ENCODE data around the gene TMEM213. TPM values are rescaled to one million over a fixed set of nuclear protein-coding genes. Genes with fewer than 3 reads are reported as not detected.
"Not testable (repeated sequence)": the region's sequence is repeated elsewhere in the genome, so short reads cannot be mapped to it uniquely, and the experiment has no call there.

Gene TMEM213
- polyA plus RNA-seq, 1 donor from 2014 or later = not detected

DNA sequence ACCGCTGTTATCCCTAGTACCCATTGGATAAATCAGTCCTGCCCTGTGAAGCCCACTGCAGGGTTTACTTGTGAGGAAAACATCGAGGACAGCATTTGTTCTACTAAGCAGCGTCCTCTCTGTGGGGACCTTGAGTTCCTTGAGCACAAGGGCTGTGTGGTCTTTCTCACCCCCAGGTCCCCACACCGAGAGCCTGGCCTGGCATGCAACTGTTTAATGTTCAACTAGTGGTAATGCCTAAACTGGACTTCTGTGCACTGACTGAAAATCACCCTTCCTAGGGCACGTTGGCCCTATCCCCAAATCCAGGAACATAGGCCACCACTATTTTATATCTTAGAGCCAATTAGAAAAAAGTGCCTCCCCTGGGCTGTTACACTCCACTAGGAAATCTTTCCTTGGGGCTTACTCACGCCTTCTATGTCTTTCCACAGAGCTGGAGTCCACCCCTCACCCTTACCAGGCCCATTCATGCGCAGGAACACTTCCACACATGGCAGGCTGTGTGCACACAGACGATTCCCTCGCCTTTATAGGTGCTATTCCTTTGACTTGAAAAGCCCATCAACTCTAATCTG, 1.7 kb upstream of the TMEM213 start:
- Histone ChIP-seq H3K27me3 (ENCODE audit: insufficient read depth, low read depth, low read length) (no peaks in the 10 kb centered on the region), H3K79me2 (replicated peaks; ENCODE audit: insufficient read depth, low read length) (no peaks in the 10 kb centered on the region), H2AFZ (ENCODE audit: low read depth, low read length) (no peak overlapping the region), H3K36me3 (ENCODE audit: insufficient read depth, low read length) (no peaks in the 10 kb centered on the region), H3K4me2 (ENCODE audit: low read length) (no peak overlapping the region), H3K27ac (ENCODE audit: low read length) (no peak overlapping the region), H3K9ac (ENCODE audit: low read length) (no peak overlapping the region), H3F3A (ENCODE audit: insufficient read depth, low read length, poor library complexity, severe bottlenecking) (no peaks in the 10 kb centered on the region), H4K20me1 (ENCODE audit: insufficient read depth) (no peaks in the 10 kb centered on the region), H3K9me3 (ENCODE audit: low read length) (no peaks in the 10 kb centered on the region), H3K4me3 (ENCODE audit: low read length) (no peak overlapping the region), H3K9me2 (ENCODE audit: insufficient read depth, low read length) (no peaks in the 10 kb centered on the region)
- TF ChIP-seq TAF1 (IDR thresholded peaks at IDR 0.05; ENCODE audit: low read depth) = no peak
- no peak for TF ChIP-seq POLR2AphosphoS5 (IDR thresholded peaks at IDR 0.05)
- TF ChIP-seq, protein P1, sequence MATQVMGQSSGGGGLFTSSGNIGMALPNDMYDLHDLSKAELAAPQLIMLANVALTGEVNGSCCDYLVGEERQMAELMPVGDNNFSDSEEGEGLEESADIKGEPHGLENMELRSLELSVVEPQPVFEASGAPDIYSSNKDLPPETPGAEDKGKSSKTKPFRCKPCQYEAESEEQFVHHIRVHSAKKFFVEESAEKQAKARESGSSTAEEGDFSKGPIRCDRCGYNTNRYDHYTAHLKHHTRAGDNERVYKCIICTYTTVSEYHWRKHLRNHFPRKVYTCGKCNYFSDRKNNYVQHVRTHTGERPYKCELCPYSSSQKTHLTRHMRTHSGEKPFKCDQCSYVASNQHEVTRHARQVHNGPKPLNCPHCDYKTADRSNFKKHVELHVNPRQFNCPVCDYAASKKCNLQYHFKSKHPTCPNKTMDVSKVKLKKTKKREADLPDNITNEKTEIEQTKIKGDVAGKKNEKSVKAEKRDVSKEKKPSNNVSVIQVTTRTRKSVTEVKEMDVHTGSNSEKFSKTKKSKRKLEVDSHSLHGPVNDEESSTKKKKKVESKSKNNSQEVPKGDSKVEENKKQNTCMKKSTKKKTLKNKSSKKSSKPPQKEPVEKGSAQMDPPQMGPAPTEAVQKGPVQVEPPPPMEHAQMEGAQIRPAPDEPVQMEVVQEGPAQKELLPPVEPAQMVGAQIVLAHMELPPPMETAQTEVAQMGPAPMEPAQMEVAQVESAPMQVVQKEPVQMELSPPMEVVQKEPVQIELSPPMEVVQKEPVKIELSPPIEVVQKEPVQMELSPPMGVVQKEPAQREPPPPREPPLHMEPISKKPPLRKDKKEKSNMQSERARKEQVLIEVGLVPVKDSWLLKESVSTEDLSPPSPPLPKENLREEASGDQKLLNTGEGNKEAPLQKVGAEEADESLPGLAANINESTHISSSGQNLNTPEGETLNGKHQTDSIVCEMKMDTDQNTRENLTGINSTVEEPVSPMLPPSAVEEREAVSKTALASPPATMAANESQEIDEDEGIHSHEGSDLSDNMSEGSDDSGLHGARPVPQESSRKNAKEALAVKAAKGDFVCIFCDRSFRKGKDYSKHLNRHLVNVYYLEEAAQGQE (IDR thresholded peaks at IDR 0.05; ENCODE audit: borderline replicate concordance) = no peak
- no peak for TF ChIP-seq EZH2 (IDR thresholded peaks at IDR 0.05; ENCODE audit: borderline replicate concordance, insufficient read depth, low read length, poor library complexity, severe bottlenecking)
- no peak for TF ChIP-seq RAD21 (conservative IDR thresholded peaks at IDR 0.05)
- TF ChIP-seq, protein P2, sequence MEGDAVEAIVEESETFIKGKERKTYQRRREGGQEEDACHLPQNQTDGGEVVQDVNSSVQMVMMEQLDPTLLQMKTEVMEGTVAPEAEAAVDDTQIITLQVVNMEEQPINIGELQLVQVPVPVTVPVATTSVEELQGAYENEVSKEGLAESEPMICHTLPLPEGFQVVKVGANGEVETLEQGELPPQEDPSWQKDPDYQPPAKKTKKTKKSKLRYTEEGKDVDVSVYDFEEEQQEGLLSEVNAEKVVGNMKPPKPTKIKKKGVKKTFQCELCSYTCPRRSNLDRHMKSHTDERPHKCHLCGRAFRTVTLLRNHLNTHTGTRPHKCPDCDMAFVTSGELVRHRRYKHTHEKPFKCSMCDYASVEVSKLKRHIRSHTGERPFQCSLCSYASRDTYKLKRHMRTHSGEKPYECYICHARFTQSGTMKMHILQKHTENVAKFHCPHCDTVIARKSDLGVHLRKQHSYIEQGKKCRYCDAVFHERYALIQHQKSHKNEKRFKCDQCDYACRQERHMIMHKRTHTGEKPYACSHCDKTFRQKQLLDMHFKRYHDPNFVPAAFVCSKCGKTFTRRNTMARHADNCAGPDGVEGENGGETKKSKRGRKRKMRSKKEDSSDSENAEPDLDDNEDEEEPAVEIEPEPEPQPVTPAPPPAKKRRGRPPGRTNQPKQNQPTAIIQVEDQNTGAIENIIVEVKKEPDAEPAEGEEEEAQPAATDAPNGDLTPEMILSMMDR (IDR thresholded peaks at IDR 0.05; ENCODE audit: poor library complexity, severe bottlenecking) = no peak
- TF ChIP-seq SMC3 (conservative IDR thresholded peaks at IDR 0.05; ENCODE audit: poor library complexity) = no peak

DNA sequence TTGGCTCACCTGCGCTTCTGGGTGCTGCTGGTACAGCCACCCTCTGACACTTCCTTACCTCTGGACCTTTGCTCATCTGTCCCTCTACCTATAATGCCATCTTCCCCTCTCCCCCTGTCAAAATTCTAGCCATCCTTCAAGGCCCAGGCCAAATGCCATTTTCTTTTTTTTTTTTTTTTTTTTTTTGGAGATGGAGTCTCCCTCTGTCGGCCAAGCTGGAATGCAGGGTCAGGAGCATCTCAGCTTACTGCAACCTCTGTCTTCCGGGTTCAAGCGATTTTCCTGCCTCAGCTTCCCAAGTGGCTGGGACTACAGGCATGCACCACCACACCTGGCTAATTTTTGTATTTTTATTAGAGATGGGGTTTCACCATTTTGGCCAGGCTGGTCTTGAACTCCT, 748 bp upstream of the TMEM213 start:
- H3F3A ChIP-seq (ENCODE audit: insufficient read depth, low read length, poor library complexity, severe bottlenecking); H3K27ac ChIP-seq (ENCODE audit: low read length); H3K9me3 ChIP-seq (ENCODE audit: low read length); H3K4me3 ChIP-seq (ENCODE audit: low read length); H3K9ac ChIP-seq (ENCODE audit: low read length); H4K20me1 ChIP-seq (ENCODE audit: insufficient read depth); H3K9me2 ChIP-seq (ENCODE audit: insufficient read depth, low read length); H3K27me3 ChIP-seq (ENCODE audit: insufficient read depth, low read depth, low read length); H3K36me3 ChIP-seq (ENCODE audit: insufficient read depth, low read length); H2AFZ ChIP-seq (ENCODE audit: low read depth, low read length); H3K79me2 ChIP-seq (replicated peaks; ENCODE audit: insufficient read depth, low read length); H3K4me2 ChIP-seq (ENCODE audit: low read length): not testable (repeated sequence)

DNA sequence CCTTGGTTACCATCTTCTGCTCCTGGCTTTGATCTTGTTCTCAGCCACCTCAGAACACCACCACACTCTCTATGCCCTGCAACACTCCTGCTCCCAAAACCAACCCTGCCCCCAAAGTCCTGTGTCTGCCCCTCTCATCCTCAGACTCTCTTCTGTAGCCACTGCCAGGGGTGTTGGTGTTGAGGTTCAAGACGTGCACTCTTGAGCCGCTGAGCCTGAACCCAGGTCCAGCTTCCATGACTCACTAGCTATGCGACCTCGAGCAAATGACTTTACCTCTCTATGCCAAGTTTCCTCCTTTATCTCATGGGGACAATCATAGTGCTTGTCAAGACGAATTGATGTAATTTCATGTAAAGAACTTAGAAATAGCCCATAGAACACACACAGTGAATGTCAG, 1.0 kb downstream of the TMEM213 start:
- no peaks in the 10 kb centered on the region for H3F3A ChIP-seq (ENCODE audit: insufficient read depth, low read length, poor library complexity, severe bottlenecking)
- no peak overlapping the region for H2AFZ ChIP-seq (ENCODE audit: low read depth, low read length)
- H3K36me3 ChIP-seq (ENCODE audit: insufficient read depth, low read length) = no peaks in the 10 kb centered on the region
- no peak overlapping the region for H3K27ac ChIP-seq (ENCODE audit: low read length)
- H4K20me1 ChIP-seq (ENCODE audit: insufficient read depth) = no peaks in the 10 kb centered on the region
- no peak overlapping the region for H3K4me3 ChIP-seq (ENCODE audit: low read length)
- H3K9me3 ChIP-seq (ENCODE audit: low read length) = no peaks in the 10 kb centered on the region
- H3K9me2 ChIP-seq (ENCODE audit: insufficient read depth, low read length) = no peaks in the 10 kb centered on the region
- no peaks in the 10 kb centered on the region for H3K79me2 ChIP-seq (replicated peaks; ENCODE audit: insufficient read depth, low read length)
- H3K27me3 ChIP-seq (ENCODE audit: insufficient read depth, low read depth, low read length) = no peaks in the 10 kb centered on the region
- H3K4me2 ChIP-seq (ENCODE audit: low read length) = no peak overlapping the region
- TF ChIP-seq, protein P1 (IDR thresholded peaks at IDR 0.05; ENCODE audit: borderline replicate concordance) = no peak
- TF ChIP-seq, protein P2 (IDR thresholded peaks at IDR 0.05; ENCODE audit: poor library complexity, severe bottlenecking) = no peak
- no peak for TF ChIP-seq EZH2 (IDR thresholded peaks at IDR 0.05; ENCODE audit: borderline replicate concordance, insufficient read depth, low read length, poor library complexity, severe bottlenecking)
- no peak for TF ChIP-seq EP300 (conservative IDR thresholded peaks at IDR 0.05; ENCODE audit: poor library complexity, severe bottlenecking)
- TF ChIP-seq TAF1 (IDR thresholded peaks at IDR 0.05; ENCODE audit: low read depth) = no peak
- no peak for TF ChIP-seq POLR2AphosphoS5 (IDR thresholded peaks at IDR 0.05)
- no peak for TF ChIP-seq SMC3 (conservative IDR thresholded peaks at IDR 0.05; ENCODE audit: poor library complexity)
- TF ChIP-seq MXI1 (conservative IDR thresholded peaks at IDR 0.05; ENCODE audit: poor library complexity, severe bottlenecking) = no peak
- TF ChIP-seq RAD21 (conservative IDR thresholded peaks at IDR 0.05) = no peak
- H3K9ac ChIP-seq (ENCODE audit: low read length) = no peak overlapping the region
